ENCODE results near the gene ZNF710. TPM values are rescaled to one million over a fixed set of nuclear protein-coding genes. Genes with fewer than 3 reads are reported as not detected.
"Not testable (repeated sequence)": the region's sequence is repeated elsewhere in the genome, so short reads cannot be mapped to it uniquely, and the experiment has no call there.

ZNF710 gene
- total and polyA plus RNA-seq, 12 donors: 4.1 to 59.0 (median 15.5) TPM

GRCh38 chr15:90064911-90065681, 64.0 kb downstream of the ZNF710 start:
- 50 to 67% (median 56%) methylated on average over 21 to 30 of the region's 30 CpGs for WGBS, 4 donors
- Histone ChIP-seq H3K9me3 (replicated peaks in 1 of 3) (no peaks in the 10 kb centered on the region), H3K27ac (peak overlapping the region in 4 of 5 donors; percentile 48 to 90 (median 65)), H3K27me3 (no peaks in the 10 kb centered on the region), H3K4me3 (no peak overlapping the region), H3K36me3 (replicated peaks in 1 of 2) (peaks cover 0 to 6% of the 10 kb centered on the region in 2 donors), H3K4me1 (replicated peaks in 1 of 2) (peaks cover 13 to 37% of the 10 kb centered on the region in 2 donors)
- peak; percentile 55 to 79 (median 64) for DNase-seq
- intact Hi-C loops (cut with DNase I): no loop called here
- TF ChIP-seq POLR2A (IDR thresholded peaks at IDR 0.05) (no peak), CTCF (IDR thresholded peaks at IDR 0.05) (no peak)

GRCh38 chr15:90065682-90066049, 64.5 kb downstream of the ZNF710 start:
- no peak for TF ChIP-seq CTCF (IDR thresholded peaks at IDR 0.05)
- no peak for TF ChIP-seq POLR2A (IDR thresholded peaks at IDR 0.05)
- peak overlapping the region in 3 of 5 donors; percentile 48 to 90 (median 70) for H3K27ac ChIP-seq
- intact Hi-C loops (cut with DNase I): no loop called here

DNA sequence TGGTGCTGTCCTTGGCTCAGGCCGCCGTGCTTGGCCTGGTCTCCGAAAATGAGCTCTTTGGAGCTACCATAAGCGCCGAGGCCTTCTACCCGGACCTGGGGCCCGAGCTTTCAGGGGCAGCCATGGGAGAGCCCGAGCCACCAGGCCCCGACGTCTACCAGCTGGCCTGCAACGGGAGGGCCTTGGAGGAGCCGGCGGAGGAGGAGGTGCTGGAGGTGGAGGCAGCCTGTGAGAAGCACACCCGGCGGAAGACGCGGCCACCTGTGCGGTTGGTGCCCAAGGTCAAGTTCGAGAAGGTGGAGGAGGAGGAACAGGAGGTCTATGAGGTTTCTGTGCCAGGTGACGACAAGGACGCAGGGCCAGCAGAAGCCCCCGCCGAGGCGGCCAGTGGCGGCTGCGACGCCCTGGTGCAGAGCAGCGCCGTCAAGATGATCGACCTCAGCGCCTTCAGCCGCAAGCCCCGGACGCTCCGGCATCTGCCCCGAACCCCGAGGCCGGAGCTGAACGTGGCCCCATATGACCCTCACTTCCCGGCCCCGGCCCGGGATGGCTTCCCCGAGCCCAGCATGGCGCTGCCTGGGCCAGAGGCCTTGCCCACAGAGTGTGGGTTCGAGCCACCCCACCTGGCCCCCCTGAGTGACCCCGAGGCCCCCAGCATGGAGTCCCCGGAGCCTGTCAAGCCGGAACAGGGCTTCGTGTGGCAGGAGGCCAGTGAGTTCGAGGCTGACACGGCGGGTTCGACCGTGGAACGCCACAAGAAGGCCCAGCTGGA, 66.2 kb downstream of the ZNF710 start:
- H3K4me3 ChIP-seq: no peak overlapping the region
- no peak for DNase-seq
- no peak for TF ChIP-seq POLR2A (IDR thresholded peaks at IDR 0.05)
- TF ChIP-seq CTCF (IDR thresholded peaks at IDR 0.05): no peak
- 90 to 94% (median 92%) methylated on average over 29 to 53 of the region's 55 CpGs for whole genome bisulfite sequencing, 4 donors
- H3K9me3 ChIP-seq (replicated peaks in 1 of 3): no peaks in the 10 kb centered on the region
- no peaks in the 10 kb centered on the region for H3K27me3 ChIP-seq
- no peak overlapping the region for H3K27ac ChIP-seq
- peaks cover 11 to 31% of the 10 kb centered on the region in 2 donors for H3K4me1 ChIP-seq (replicated peaks in 1 of 2)
- peaks cover 0 to 6% of the 10 kb centered on the region in 2 donors for H3K36me3 ChIP-seq (replicated peaks in 1 of 2)
- intact Hi-C loops (cut with DNase I): no loop called here

More at GRCh38 chr15:90065682-90066049, 64.5 kb downstream of the ZNF710 start:
- no peaks in the 10 kb centered on the region for H3K27me3 ChIP-seq
- H3K4me1 ChIP-seq (replicated peaks in 1 of 2): peaks cover 17 to 37% of the 10 kb centered on the region in 2 donors
- H3K36me3 ChIP-seq (replicated peaks in 1 of 2): peaks cover 0 to 6% of the 10 kb centered on the region in 2 donors
- no peak overlapping the region for H3K4me3 ChIP-seq
- DNase-seq: no peak
- H3K9me3 ChIP-seq (replicated peaks in 1 of 3): no peaks in the 10 kb centered on the region
- 78 to 86% (median 83%) methylated on average over 6 to 7 of the region's 7 CpGs for WGBS, 4 donors

- H3K4me1 ChIP-seq (replicated peaks in 1 of 2): peaks cover 9 to 24% of the 10 kb centered on the region in 2 donors
- 95 to 97% (median 95%) methylated on average over 16 to 37 of the region's 37 CpGs for WGBS, 4 donors
- H3K4me3 ChIP-seq: no peak overlapping the region
- H3K27me3 ChIP-seq: no peaks in the 10 kb centered on the region
- DNase-seq: no peak
- H3K9me3 ChIP-seq (replicated peaks in 1 of 3): no peaks in the 10 kb centered on the region
- TF ChIP-seq CTCF (IDR thresholded peaks at IDR 0.05) (no peak), POLR2A (IDR thresholded peaks at IDR 0.05) (no peak)
- intact Hi-C loops (cut with DNase I): no loop called here
- H3K36me3 ChIP-seq (replicated peaks in 1 of 2): peaks cover 0 to 6% of the 10 kb centered on the region in 2 donors
- no peak overlapping the region for H3K27ac ChIP-seq
Measured at GRCh38 chr15:90067953-90068606, 67.0 kb downstream of the ZNF710 start.

- H3K27ac ChIP-seq; H3K4me3 ChIP-seq; intact Hi-C loops (cut with DNase I); H3K36me3 ChIP-seq (replicated peaks in 1 of 2); H3K9me3 ChIP-seq (replicated peaks in 1 of 3); DNase-seq; H3K27me3 ChIP-seq: not testable (repeated sequence)
- peaks cover 8 to 22% of the 10 kb centered on the region in 2 donors for H3K4me1 ChIP-seq (replicated peaks in 1 of 2)
- 86 to 92% (median 90%) methylated on average over 2 of the region's 2 CpGs for WGBS, 4 donors
Measured at GRCh38 chr15:90070623-90071022, 69.5 kb downstream of the ZNF710 start.

Measured in adrenal gland (tissue), 12 donors.